Natural killer cell (primary cell): ENCODE results near the gene UROC1. TPM values are rescaled to one million over a fixed set of nuclear protein-coding genes. Genes with fewer than 3 reads are reported as not detected.

ENCODE experiments used
- ATAC-seq, 3 donors: fragments of 150-1000 bp in 2 of 3; fragments of 200-7000 bp in 1 of 3; cut with Tn5 transposase; 1 replicate in 1 of 3; 2 replicates in 2 of 3; pipeline ENCODE4 v1.10.0; 2021; ENCODE audit warnings: mild to moderate bottlenecking in 2 of 3, moderate library complexity in 2 of 3
- DNase-seq, 2 donors: peaks; one replicate each; pipeline versions ENCODE4 v3.0.0 to v3.0.0-alpha.2; 2013 to 2021; ENCODE audit warnings: mixed read lengths in 1 of 2
- H3K27ac ChIP-seq: one replicate; pipeline ENCODE4 v1.5.1; 2013; ENCODE audit warnings: mild to moderate bottlenecking, low read length
- H3K27me3 ChIP-seq: one replicate; pipeline ENCODE4 v1.6.1; 2013; ENCODE audit warnings: low read length; ENCODE audit not compliant: control insufficient read depth, insufficient read depth
- H3K36me3 ChIP-seq: one replicate; pipeline ENCODE4 v1.6.1; 2013; ENCODE audit warnings: low read length; ENCODE audit not compliant: control insufficient read depth, insufficient read depth
- H3K4me1 ChIP-seq: one replicate; pipeline ENCODE4 v1.6.1; 2013; ENCODE audit warnings: low read length; ENCODE audit not compliant: control insufficient read depth, insufficient read depth
- H3K4me3 ChIP-seq: one replicate; pipeline ENCODE4 v1.5.1; 2013; ENCODE audit warnings: low read length
- H3K9me3 ChIP-seq: one replicate; pipeline ENCODE4 v1.6.1; 2013; ENCODE audit warnings: low read length; ENCODE audit not compliant: control insufficient read depth, insufficient read depth
- H3K27ac Mint-ChIP-seq, 2 donors: one replicate each; pipeline ENCODE4 v1.8.0; 2022; ENCODE audit warnings: mild to moderate bottlenecking in 2 of 2, mixed read lengths in 2 of 2, moderate library complexity in 1 of 2
- H3K27me3 Mint-ChIP-seq, 2 donors: one replicate each; pipeline ENCODE4 v1.8.0; 2022; ENCODE audit warnings: low read depth in 2 of 2, mixed read lengths in 2 of 2
- H3K36me3 Mint-ChIP-seq: one replicate; pipeline ENCODE4 v1.8.0; 2022; ENCODE audit warnings: mixed read lengths
- H3K4me1 Mint-ChIP-seq, 2 donors: one replicate each; pipeline ENCODE4 v1.8.0; 2022; ENCODE audit warnings: mixed read lengths in 2 of 2
- H3K4me3 Mint-ChIP-seq: one replicate; pipeline ENCODE4 v1.8.0; 2022; ENCODE audit warnings: mild to moderate bottlenecking, moderate library complexity, mixed read lengths
- H3K9me3 Mint-ChIP-seq, 2 donors: one replicate each; pipeline ENCODE4 v1.8.0; 2022; ENCODE audit warnings: mixed read lengths in 2 of 2
- WGBS: methylation state at CpG from one replicate; pipeline ENCODE4 v1.1.7; 2013; ENCODE audit warnings: missing lambda C conversion rate; ENCODE audit not compliant: insufficient coverage; 5-methylcytosine and 5-hydroxymethylcytosine counted together
- intact Hi-C: fragments of 100-400 bp; cut with micrococcal nuclease; formaldehyde crosslinking; loops from one replicate; pipeline ENCODE4 v1.14.2; 2022
- total RNA-seq, 4 donors: library from RNA; stranded (reverse); fragments of 120-200 nt in 1 of 4; gene quantifications; one replicate each; pipeline versions ENCODE4 v1.2.3 to v1.2.4, GENCODE V29; 2013 to 2022
- TF ChIP-seq, protein P1 (sequence below): fragments of 200-600 bp; IDR thresholded peaks from one replicate; pipeline ENCODE4 v1.8.0; 2022; ENCODE audit warnings: antibody characterized with exemption

The UROC1 gene
- total RNA-seq, 3 donors from 2014 or later (not counting 1 experiment from before 2014, with no cell fraction given), result not detected

DNA sequence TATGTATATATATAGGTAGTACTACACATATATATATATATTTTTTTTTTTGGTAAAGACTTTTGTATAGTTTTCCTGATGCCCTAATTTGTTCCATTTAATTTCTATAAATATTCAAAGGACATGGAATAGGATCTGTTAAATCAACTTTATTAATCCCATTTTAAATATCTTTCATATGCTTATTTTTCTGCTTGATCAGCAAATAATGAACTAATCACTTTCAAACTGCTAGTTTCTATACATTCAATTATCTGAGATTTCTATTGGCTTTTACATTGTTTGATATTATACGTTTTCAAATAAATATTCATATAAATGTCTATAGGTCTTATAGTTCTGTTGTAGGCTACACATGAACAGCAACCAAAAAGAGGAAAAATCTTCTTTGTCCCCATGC lies 63.5 kb downstream of the UROC1 start:
- Mint-ChIP-seq H3K9me3 (no peaks in the 10 kb centered on the region), H3K27ac (no peak overlapping the region), H3K36me3 (no peaks in the 10 kb centered on the region), H3K4me1 (peaks cover 14 to 26% of the 10 kb centered on the region in 2 donors), H3K4me3 (no peak overlapping the region), H3K27me3 (no peaks in the 10 kb centered on the region)
- Histone ChIP-seq H3K9me3 (no peaks in the 10 kb centered on the region), H3K27me3 (no peaks in the 10 kb centered on the region), H3K4me1 (no peaks in the 10 kb centered on the region), H3K36me3 (peaks cover 72% of the 10 kb centered on the region), H3K4me3 (no peak overlapping the region), H3K27ac (no peak overlapping the region)
- TF ChIP-seq, protein P1, sequence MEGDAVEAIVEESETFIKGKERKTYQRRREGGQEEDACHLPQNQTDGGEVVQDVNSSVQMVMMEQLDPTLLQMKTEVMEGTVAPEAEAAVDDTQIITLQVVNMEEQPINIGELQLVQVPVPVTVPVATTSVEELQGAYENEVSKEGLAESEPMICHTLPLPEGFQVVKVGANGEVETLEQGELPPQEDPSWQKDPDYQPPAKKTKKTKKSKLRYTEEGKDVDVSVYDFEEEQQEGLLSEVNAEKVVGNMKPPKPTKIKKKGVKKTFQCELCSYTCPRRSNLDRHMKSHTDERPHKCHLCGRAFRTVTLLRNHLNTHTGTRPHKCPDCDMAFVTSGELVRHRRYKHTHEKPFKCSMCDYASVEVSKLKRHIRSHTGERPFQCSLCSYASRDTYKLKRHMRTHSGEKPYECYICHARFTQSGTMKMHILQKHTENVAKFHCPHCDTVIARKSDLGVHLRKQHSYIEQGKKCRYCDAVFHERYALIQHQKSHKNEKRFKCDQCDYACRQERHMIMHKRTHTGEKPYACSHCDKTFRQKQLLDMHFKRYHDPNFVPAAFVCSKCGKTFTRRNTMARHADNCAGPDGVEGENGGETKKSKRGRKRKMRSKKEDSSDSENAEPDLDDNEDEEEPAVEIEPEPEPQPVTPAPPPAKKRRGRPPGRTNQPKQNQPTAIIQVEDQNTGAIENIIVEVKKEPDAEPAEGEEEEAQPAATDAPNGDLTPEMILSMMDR, result no peak
- no peak for ATAC-seq
- DNase-seq, result no peak
- WGBS, result no CpG with 5 or more reads among the region's 1 CpG
- intact Hi-C loops, result no loop called here

DNA sequence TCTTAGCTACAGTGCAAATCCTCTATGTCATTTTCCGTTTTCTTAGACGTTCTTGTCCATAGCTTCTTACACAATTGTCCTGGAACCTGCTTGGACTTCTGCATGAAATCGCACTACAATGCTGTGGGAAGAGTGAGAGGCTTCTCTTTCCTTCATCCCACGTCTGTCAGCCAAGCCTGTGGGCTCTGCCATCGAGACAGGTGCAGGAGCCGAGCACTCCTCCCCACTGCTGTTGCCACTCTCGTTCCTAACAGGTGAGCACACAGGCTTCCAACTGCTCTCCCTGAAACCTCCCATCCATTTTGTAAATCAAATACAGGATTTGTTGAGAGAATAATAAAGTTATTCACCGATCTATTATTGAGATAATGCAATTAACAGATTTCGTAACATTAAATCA lies 65.4 kb downstream of the UROC1 start:
- H3K27ac Mint-ChIP-seq, result no peak overlapping the region
- no peak overlapping the region for H3K4me3 Mint-ChIP-seq
- 98% methylated on average over 7 of the region's 9 CpGs for WGBS
- peaks cover 63% of the 10 kb centered on the region for H3K36me3 ChIP-seq
- H3K27me3 Mint-ChIP-seq, result no peaks in the 10 kb centered on the region
- intact Hi-C loops, result no loop called here
- peaks cover 19 to 32% of the 10 kb centered on the region in 2 donors for H3K4me1 Mint-ChIP-seq
- ATAC-seq (no peak), DNase-seq (no peak)
- no peaks in the 10 kb centered on the region for H3K9me3 ChIP-seq
- no peaks in the 10 kb centered on the region for H3K4me1 ChIP-seq
- H3K4me3 ChIP-seq, result no peak overlapping the region
- TF ChIP-seq, protein P1, result no peak
- no peak overlapping the region for H3K27ac ChIP-seq
- H3K36me3 Mint-ChIP-seq, result no peaks in the 10 kb centered on the region
- H3K9me3 Mint-ChIP-seq, result no peaks in the 10 kb centered on the region
- H3K27me3 ChIP-seq, result no peaks in the 10 kb centered on the region

DNA sequence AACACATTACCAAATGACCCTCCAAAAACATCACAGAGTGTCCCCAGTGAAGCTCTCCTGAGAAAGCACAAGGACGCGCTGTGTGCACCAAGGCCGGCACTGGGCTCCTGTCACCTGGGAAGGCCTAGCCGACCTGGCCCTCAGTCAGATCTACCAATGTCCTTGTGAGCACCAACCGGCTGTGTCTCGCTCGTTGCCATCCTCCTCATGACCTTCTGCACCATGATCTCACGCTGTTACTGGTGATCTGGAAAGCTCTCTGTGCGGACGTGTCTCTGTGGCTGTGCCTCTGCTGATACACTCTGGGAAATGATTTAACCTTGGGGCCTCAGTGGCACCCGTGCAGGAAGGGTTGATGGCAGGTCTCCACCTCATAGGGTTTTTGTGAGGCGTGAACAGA lies 66.1 kb downstream of the UROC1 start:
- DNase-seq (no peak), ATAC-seq (no peak)
- no peaks in the 10 kb centered on the region for H3K4me1 ChIP-seq
- TF ChIP-seq, protein P1, result no peak
- Mint-ChIP-seq H3K9me3 (no peaks in the 10 kb centered on the region), H3K36me3 (no peaks in the 10 kb centered on the region), H3K4me3 (no peak overlapping the region), H3K27me3 (no peaks in the 10 kb centered on the region), H3K4me1 (peaks cover 14 to 29% of the 10 kb centered on the region in 2 donors), H3K27ac (no peak overlapping the region)
- H3K36me3 ChIP-seq, result peaks cover 57% of the 10 kb centered on the region
- WGBS, result 95% methylated on average over 12 of the region's 12 CpGs
- no peaks in the 10 kb centered on the region for H3K9me3 ChIP-seq
- no peaks in the 10 kb centered on the region for H3K27me3 ChIP-seq
- no peak overlapping the region for H3K27ac ChIP-seq
- H3K4me3 ChIP-seq, result no peak overlapping the region
- intact Hi-C loops, result no loop called here

DNA sequence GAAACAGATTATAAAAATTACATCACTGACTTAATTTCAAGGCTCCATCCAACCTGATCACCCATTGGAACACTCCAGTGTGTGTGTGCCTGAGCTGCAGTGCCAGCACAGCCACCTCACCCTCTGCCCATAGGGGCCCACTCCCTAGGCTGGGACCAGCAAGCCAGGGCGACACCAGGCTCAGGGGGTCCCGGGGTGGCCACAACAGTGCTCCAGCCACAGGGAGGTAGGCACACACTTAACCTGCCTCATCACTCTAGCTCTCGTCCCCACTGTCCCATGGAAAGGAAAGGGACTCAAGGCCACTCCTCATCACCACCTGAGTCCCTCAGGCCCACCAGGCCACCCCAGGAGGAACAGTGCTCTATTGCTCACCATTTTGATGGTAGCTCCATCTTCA lies 66.8 kb downstream of the UROC1 start:
- Histone ChIP-seq H3K9me3 (no peaks in the 10 kb centered on the region), H3K4me1 (no peaks in the 10 kb centered on the region), H3K27me3 (no peaks in the 10 kb centered on the region), H3K4me3 (no peak overlapping the region), H3K36me3 (peaks cover 55% of the 10 kb centered on the region), H3K27ac (no peak overlapping the region)
- Mint-ChIP-seq H3K9me3 (no peaks in the 10 kb centered on the region), H3K4me3 (no peak overlapping the region), H3K27ac (no peak overlapping the region), H3K36me3 (no peaks in the 10 kb centered on the region), H3K4me1 (peaks cover 13 to 27% of the 10 kb centered on the region in 2 donors), H3K27me3 (no peaks in the 10 kb centered on the region)
- TF ChIP-seq, protein P1, result no peak
- intact Hi-C loops, result no loop called here
- WGBS, result 97% methylated on average over 3 of the region's 3 CpGs
- DNase-seq, result no peak
- no peak for ATAC-seq
